Measurements from ENCODE around the gene HNRNPH1. TPM values are rescaled to one million over a fixed set of nuclear protein-coding genes. Genes with fewer than 3 reads are reported as not detected.

The HNRNPH1 gene
- total and polyA plus RNA-seq, 2 of the 13 experiments (the other 11 are each of a cell fraction or from before 2014, with no cell fraction given), result 382 to 1,064 TPM

DNA sequence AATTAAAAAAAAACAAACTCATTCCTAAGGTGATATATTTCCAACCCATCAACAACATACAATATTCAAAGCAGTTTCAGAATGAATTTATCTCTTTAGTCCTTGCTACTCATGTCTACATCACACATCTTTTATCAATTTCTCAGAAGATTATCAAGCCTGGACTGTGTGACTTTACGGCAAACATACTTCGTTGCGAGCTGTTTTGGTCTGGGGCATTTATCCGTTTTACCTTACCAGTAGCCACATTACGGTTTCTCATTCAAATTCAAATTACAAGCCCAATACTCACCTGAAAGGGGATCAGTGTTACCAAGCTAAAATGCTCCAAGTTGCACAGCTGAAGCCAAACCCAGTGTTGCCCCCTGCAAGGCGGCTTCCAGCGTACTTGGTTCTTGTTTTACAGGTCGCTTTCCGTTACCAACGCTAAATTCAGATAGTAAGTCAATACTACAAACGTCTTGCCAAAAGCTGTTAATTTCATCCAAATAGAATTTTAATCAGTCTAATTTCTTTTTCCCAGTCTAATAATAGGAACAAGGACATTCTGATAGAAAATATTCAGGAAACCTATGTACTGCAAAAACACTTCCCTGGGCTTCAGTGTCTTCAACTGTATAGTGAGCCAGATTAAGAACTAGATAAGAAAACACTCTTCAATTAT lies 1.8 kb downstream of the HNRNPH1 start (continued):
- TF ChIP-seq CREB3 (CRISPR knock-in tag; IDR thresholded peaks at IDR 0.05), result no peak
- TF ChIP-seq SOX13 (IDR thresholded peaks at IDR 0.05), result no peak
- TF ChIP-seq SOX13 (CRISPR knock-in tag; conservative IDR thresholded peaks at IDR 0.05 in 1 of 2, IDR thresholded peaks at IDR 0.05 in 1 of 2), result no peak
- TF ChIP-seq HMG20A (CRISPR knock-in tag; IDR thresholded peaks at IDR 0.05; ENCODE audit: borderline replicate concordance), result no peak
- no peak for TF ChIP-seq SNRNP70 (IDR thresholded peaks at IDR 0.05; ENCODE audit: low read depth, low read length)
- no peak for TF ChIP-seq KDM4B (CRISPR knock-in tag; IDR thresholded peaks at IDR 0.05)
- no peak for TF ChIP-seq ZNF501 (CRISPR knock-in tag; IDR thresholded peaks at IDR 0.05)
- TF ChIP-seq RBM22 (optimal IDR thresholded peaks at IDR 0.05; ENCODE audit: low read length), result peak; percentile 42
- TF ChIP-seq SMARCE1 (IDR thresholded peaks at IDR 0.05; ENCODE audit: borderline replicate concordance), result no peak
- TF ChIP-seq HBP1 (CRISPR knock-in tag; IDR thresholded peaks at IDR 0.05; ENCODE audit: low read depth), result no peak

All from HepG2 (cell line).